ENCODE results near the gene PNKD. TPM values are rescaled to one million over a fixed set of nuclear protein-coding genes. Genes with fewer than 3 reads are reported as not detected.
A peak's percentile ranks its signal among the peaks of the same experiment; 100 is the strongest.

PNKD gene
- total and polyA plus RNA-seq, 12 donors: 48.8 to 181 (median 87.4) TPM

GRCh38 chr2:218277921-218278320 is 7.6 kb downstream of the PNKD start:
- peaks cover 0 to 92% of the 10 kb centered on the region in 2 donors for H3K36me3 ChIP-seq (replicated peaks in 1 of 2)
- no peak for DNase-seq
- WGBS, 4 donors: 69 to 82% (median 77%) methylated on average over 7 of the region's 7 CpGs
- intact Hi-C loops (cut with DNase I): no loop called here
- TF ChIP-seq CTCF (IDR thresholded peaks at IDR 0.05) (no peak), POLR2A (IDR thresholded peaks at IDR 0.05) (no peak)
- no peaks in the 10 kb centered on the region for H3K9me3 ChIP-seq (replicated peaks in 1 of 3)
- H3K4me3 ChIP-seq: no peak overlapping the region
- H3K27me3 ChIP-seq: no peaks in the 10 kb centered on the region
- no peak overlapping the region for H3K27ac ChIP-seq
- peaks cover 20% of the 10 kb centered on the region in 2 donors for H3K4me1 ChIP-seq (replicated peaks in 1 of 2)

DNA sequence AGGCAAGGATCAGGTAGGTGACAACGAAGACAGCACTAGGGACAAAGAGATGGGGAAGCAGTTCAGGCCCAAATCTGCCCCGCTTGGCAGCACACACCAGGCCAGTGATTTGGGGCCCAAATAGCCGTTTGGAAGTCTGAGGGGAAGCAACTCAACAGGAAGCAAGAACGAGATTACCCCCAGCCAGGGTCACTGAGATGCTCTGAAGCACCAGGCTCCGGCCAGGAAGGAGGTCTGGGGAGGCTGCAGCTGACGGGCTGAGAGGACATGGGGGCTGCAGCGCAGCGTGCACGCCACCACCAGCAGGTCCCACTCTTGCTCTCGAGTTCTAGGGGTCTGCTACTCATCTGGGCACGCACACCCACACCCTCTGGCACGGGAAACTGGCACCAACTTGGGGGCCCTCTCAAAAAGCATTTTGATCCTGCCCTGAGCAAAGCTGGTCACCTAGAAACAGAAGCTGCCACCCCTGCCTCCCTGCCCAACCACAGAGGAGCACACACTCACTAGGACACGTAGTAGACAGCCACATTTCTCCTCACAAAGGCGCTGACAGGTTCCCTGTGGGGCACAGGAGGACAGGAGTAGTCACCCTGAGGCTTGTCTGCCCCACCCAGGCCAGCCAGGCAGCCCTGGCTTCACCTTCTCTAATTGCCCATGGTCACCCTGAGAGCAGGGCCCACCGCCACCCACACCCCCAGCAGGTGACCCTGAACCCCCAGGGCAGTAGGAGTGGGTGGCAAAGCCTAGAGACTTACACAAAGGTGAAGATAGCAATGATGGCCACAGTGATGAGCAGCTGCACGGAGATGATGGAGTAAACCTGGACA is 8.4 kb downstream of the PNKD start:
- DNase-seq: no peak
- intact Hi-C loops (cut with DNase I): no loop called here
- Histone ChIP-seq H3K27me3 (no peaks in the 10 kb centered on the region), H3K9me3 (replicated peaks in 1 of 3) (no peaks in the 10 kb centered on the region), H3K27ac (peak overlapping the region in 1 of 5 donors; percentile 11), H3K36me3 (replicated peaks in 1 of 2) (peaks cover 0 to 91% of the 10 kb centered on the region in 2 donors), H3K4me3 (no peak overlapping the region), H3K4me1 (replicated peaks in 1 of 2) (peaks cover 24 to 26% of the 10 kb centered on the region in 2 donors)
- TF ChIP-seq CTCF (IDR thresholded peaks at IDR 0.05) (no peak), POLR2A (IDR thresholded peaks at IDR 0.05) (no peak)
- 80 to 87% (median 85%) methylated on average over 3 to 16 of the region's 16 CpGs for WGBS, 4 donors

DNA sequence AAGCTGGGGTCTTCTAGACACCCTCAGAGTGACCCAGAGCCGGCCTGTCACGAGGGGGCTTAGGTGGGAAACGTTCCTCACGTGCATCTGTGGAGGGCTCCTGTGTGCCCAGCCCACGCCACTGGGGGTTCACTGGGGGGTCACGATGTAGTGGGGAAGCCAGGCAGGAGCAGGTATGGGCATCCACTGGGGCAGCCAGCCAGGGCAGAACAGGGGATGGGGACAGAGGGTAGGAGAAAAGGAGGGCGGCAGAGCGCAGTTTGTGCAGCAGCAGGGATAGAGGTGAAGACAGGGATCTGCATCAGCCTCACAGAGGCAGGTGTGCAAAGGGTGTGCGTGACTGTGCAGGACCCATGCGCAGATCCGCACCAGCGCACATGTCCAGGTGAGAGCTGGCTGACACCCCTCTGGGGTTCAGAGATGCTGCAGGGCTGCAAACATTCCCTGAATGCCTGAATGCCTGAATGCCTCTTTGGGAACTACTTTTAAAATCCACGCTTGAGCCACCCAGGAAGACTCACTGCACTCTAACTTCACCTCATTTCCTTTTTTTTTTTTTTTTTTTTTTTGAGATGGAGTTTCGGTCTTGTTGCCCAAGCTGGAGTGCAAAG is 10.0 kb downstream of the PNKD start:
- no peaks in the 10 kb centered on the region for H3K27me3 ChIP-seq
- intact Hi-C loops (cut with DNase I): no loop called here
- H3K4me3 ChIP-seq: no peak overlapping the region
- WGBS, 4 donors: 90 to 91% (median 90%) methylated on average over 13 to 14 of the region's 14 CpGs
- H3K9me3 ChIP-seq (replicated peaks in 1 of 3): no peaks in the 10 kb centered on the region
- H3K27ac ChIP-seq: peak overlapping the region in 1 of 5 donors; percentile 21
- H3K36me3 ChIP-seq (replicated peaks in 1 of 2): peaks cover 0 to 75% of the 10 kb centered on the region in 2 donors
- no peak for DNase-seq
- no peak for TF ChIP-seq POLR2A (IDR thresholded peaks at IDR 0.05)
- H3K4me1 ChIP-seq (replicated peaks in 1 of 2): peaks cover 39 to 42% of the 10 kb centered on the region in 2 donors

DNA sequence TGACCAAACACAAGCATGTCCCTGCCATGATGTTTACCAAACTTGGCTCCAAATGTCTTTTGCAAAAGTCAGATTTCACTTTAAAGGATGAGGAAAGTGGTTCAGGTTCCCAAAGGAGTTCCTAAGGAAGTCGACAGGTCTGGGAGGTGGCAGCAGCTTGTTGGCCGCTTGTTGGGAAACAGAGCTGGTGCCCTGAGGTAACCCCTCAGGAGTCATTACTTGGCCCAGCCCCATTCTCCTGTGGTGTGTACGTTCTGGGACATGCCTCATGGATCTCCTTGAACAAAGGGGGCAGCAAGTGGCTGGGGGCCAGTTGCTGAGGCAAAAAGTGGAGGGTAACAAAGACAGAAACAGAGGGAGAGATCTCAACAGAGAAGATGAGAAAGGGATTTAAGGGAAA is 11.1 kb downstream of the PNKD start:
- Histone ChIP-seq H3K4me3 (no peak overlapping the region), H3K27ac (peak overlapping the region; percentile 21 to 97 (median 90)), H3K36me3 (replicated peaks in 1 of 2) (peaks cover 0 to 64% of the 10 kb centered on the region in 2 donors), H3K4me1 (replicated peaks in 1 of 2) (peaks cover 50 to 53% of the 10 kb centered on the region in 2 donors), H3K9me3 (replicated peaks in 1 of 3) (no peaks in the 10 kb centered on the region), H3K27me3 (no peaks in the 10 kb centered on the region)
- 24 to 52% (median 33%) methylated on average over 3 of the region's 3 CpGs for WGBS, 4 donors
- peak; percentile 63 to 90 (median 85) for DNase-seq
- intact Hi-C loops (cut with DNase I): no loop called here
- TF ChIP-seq POLR2A (IDR thresholded peaks at IDR 0.05) (peak in 1 of 2 donors; percentile 8), CTCF (IDR thresholded peaks at IDR 0.05) (no peak)

All from adrenal gland (tissue), 12 donors.